Epithelial cell of proximal tubule (primary cell): ENCODE measurements around the gene SORCS2. TPM values are rescaled to one million over a fixed set of nuclear protein-coding genes. Genes with fewer than 3 reads are reported as not detected.

Source experiments
- DNase-seq: peaks from one replicate; pipeline ENCODE4 v3.0.0-alpha.2; 2011; ENCODE audit warnings: low read depth
- H3K4me3 ChIP-seq: 2 replicates; pipeline ENCODE4 v1.5.1; 2011; ENCODE audit warnings: low read depth, mild to moderate bottlenecking, low read length
- total RNA-seq: library from RNA; depleted of rRNA; stranded (reverse); fragments of >200 nt; gene quantifications from 2 replicates; pipeline ENCODE4 v1.2.3, GENCODE V29; 2015
- TF ChIP-seq, protein P1 (sequence below): conservative IDR thresholded peaks from 2 replicates; pipeline ENCODE4 v1.5.1; 2012; ENCODE audit warnings: low read depth, mild to moderate bottlenecking, low read length

Gene SORCS2
- total RNA-seq, 1 donor from 2014 or later = 0.29 TPM

DNA sequence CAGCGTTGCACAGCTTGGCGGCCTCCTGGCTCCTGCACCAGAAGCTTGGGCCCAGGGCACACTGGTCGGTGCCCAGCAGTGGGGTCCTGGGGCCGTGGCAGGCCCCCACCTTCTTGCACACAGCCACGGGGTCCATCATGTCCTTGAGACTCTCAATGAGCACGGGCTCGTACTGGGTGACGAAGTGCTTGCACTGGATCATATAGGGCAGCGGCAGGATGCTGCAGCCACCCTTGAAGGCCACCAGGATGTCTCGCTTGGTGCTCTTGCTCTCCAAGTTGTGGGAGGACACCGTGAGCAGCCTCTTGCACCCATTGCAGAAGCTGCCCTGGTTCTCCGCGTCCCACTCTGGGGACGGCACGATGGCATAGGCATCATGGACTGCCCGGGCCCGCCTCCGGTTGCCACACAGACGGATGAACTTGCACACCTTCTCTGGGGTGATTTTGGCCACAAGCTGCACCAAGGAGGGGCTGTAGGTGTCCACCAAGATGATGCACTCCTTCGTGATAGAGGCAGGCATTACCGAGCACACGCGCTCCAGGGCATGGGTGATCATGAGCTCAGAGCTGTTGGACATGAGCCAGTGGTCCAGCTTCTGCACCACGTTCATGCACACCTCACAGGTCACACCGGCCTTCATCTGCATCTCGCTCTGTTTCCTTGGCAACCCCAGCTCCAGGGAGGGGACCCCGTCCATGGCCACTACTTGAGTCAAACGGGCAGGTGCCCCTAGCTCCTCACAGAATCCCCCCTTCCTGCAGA, 241.2 kb downstream of the SORCS2 start:
- TF ChIP-seq, protein P1, sequence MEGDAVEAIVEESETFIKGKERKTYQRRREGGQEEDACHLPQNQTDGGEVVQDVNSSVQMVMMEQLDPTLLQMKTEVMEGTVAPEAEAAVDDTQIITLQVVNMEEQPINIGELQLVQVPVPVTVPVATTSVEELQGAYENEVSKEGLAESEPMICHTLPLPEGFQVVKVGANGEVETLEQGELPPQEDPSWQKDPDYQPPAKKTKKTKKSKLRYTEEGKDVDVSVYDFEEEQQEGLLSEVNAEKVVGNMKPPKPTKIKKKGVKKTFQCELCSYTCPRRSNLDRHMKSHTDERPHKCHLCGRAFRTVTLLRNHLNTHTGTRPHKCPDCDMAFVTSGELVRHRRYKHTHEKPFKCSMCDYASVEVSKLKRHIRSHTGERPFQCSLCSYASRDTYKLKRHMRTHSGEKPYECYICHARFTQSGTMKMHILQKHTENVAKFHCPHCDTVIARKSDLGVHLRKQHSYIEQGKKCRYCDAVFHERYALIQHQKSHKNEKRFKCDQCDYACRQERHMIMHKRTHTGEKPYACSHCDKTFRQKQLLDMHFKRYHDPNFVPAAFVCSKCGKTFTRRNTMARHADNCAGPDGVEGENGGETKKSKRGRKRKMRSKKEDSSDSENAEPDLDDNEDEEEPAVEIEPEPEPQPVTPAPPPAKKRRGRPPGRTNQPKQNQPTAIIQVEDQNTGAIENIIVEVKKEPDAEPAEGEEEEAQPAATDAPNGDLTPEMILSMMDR = no peak

DNA sequence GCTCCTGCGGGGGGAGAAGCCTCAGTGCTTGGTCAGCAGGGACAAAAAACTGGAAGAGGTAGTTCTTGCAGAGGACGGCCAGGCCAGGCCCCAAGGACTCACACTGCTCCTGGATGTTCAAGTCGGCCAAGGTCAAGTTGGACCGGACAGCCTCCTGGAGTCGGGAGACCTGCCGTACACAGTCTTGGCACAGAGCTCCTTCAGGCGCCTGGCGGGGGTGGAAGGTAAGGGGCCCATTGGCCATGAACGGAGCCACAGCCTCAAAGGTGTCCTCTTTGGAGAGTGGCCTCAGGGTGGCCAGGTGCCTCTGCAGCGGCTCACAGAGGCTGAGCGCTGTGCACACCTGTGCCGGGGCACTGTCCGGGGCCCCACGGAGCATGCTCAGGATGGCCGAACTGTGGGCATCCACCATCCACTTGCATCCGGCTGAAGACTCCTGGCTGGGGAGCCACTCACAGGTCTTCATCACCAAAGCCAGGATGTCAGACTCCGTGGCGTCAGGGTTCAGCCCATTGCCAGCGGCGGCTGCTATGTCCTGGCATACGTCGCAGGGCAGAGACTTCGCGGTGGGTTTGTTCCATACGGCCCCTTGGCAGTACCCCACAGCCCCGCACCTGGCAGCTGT, 241.9 kb downstream of the SORCS2 start:
- TF ChIP-seq, protein P1 = no peak
- no peak overlapping the region for H3K4me3 ChIP-seq
- DNase-seq = no peak

More for the DNA sequence above, 241.2 kb downstream of the SORCS2 start:
- no peak overlapping the region for H3K4me3 ChIP-seq
- no peak for DNase-seq

DNA sequence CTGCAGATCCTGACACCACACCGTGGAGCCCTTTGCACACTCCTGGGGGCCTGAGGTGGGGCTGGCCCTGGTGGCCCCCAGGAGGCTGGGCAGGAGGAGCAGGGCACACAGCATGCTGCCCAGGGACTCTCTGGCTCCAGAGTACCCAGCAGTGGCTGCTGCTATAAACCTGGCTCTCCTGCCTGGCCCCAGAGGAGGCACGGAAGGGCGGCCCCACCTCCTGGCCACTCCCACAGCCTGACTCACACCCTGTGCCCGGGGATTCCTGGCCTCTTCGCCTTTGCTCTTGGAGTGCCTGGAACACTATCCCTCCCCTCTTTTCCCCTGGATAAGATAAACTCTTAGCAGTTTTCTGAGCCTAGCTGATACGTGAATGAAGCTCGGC, 242.4 kb downstream of the SORCS2 start, which contains the start of gene PSAPL1:
PSAPL1 (minus strand) TSS at position 165 of the 385 bp plus-strand sequence; CDS start at position 114, 51 bp downstream.
- H3K4me3 ChIP-seq = no peak within 1 kb of the TSS
- DNase-seq = no peak
- TF ChIP-seq, protein P1 = no peak

DNA sequence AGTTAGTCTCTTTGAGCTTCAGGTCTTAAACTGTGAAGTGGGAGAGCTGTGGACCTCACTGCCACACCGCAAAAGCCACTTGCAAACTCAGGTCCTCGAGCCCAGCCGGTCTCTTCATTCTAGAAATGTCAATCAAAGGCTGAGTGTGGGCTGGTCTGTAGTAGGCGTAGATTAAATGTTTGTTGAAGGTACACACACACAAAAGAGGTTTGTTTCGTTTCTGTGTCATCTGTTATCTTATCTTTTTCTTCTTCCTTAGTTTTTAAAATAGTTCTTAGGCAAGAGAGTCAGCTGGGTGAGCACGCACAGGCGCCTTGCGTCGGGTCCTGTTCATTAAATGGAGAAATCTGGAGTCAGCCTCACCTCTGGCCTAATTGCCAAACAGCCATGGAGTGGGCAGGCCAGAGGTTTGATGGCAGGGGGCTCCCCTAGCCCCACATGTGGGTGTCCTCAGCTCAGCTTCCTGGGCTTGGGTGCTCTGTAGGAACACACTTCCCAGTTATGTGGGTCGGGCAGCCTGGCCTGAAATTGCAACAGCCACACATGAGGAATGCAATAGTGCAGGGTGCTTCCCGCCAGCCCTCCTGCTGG, 243.2 kb downstream of the SORCS2 start:
- DNase-seq = no peak

DNA sequence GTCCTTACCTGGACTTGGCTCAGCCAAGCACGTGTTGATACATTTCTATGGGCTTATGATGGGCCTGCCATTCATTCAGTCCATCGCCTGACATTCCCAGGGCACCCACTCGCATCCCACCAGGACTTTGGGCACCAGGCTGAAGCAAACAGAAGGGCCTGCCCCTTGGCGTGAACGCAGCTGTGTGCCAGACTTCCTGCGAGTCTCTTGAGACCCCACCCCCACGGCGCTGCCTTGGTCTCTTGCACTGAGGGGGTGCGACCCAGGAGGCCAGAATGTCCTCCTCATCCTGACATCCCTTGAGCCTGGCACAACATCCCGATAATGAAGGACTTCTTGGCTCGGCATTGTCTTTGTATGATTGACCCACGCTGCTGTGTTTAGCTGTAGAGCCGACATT, 243.9 kb downstream of the SORCS2 start:
- no peak for DNase-seq
- H3K4me3 ChIP-seq = no peak overlapping the region
- TF ChIP-seq, protein P1 = no peak

More for the DNA sequence above, 243.2 kb downstream of the SORCS2 start:
- H3K4me3 ChIP-seq = no peak overlapping the region
- TF ChIP-seq, protein P1 = no peak

DNA sequence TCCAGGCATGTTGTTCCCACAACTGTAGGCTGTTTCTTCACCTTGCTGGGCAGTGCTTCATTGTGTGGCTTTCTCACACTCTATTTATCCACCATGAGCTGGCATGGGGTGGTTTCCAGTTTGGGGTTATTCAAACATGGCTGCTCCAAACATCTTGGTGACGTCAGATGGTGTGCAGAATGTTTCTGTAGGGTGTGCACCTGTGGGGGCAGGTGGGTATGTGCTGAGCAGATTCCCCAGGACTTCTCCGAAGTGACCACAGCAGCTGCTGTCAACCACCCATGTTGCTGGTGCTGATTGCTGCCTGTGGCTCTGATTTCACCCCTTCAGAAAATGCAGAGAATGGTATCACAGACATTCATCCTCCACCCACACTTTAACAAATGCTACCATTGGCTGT, 247.4 kb downstream of the SORCS2 start:
- TF ChIP-seq, protein P1 = no peak
- no peak overlapping the region for H3K4me3 ChIP-seq
- no peak for DNase-seq
